ENCODE results near the gene FERD3L.
"Not testable (repeated sequence)": the region's sequence is repeated elsewhere in the genome, so short reads cannot be mapped to it uniquely, and the experiment has no call there.

Gene FERD3L, protein sequence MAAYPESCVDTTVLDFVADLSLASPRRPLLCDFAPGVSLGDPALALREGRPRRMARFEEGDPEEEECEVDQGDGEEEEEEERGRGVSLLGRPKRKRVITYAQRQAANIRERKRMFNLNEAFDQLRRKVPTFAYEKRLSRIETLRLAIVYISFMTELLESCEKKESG

GRCh38 chr7:19144661-19145433, at the start of gene FERD3L:
Gene FERD3L (minus strand): TSS chr7:19145421. CDS start chr7:19145362, 59 bp downstream.
- H3K4me3 ChIP-seq (ENCODE audit: low read depth, low read length) = no peak within 1 kb of the TSS
- TF ChIP-seq CTCF (IDR thresholded peaks at IDR 0.05; ENCODE audit: insufficient read depth, low read length, missing control alignments) = no peak
- no peak for DNase-seq (ENCODE audit: low read depth, low spot score)
- ChIA-PET POLR2A (no interaction called here), CTCF (interaction anchor here (1.2 kb wide), 1 partner anchor 23 kb away, joined by 6 read pairs; no protein-coding TSS in a partner anchor)

GRCh38 chr7:19194417-19194816, 49.2 kb upstream of the FERD3L start:
- DNase-seq (ENCODE audit: low read depth, low spot score); CTCF ChIA-PET; POLR2A ChIA-PET; H3K4me3 ChIP-seq (ENCODE audit: low read depth, low read length): not testable (repeated sequence)

- CTCF ChIA-PET = no interaction called here
- POLR2A ChIA-PET = no interaction called here
- H3K4me3 ChIP-seq (ENCODE audit: low read depth, low read length) = no peak overlapping the region
- DNase-seq (ENCODE audit: low read depth, low spot score) = no peak
- TF ChIP-seq CTCF (IDR thresholded peaks at IDR 0.05; ENCODE audit: insufficient read depth, low read length, missing control alignments) = no peak
Observed at GRCh38 chr7:19181634-19182033, 36.4 kb upstream of the FERD3L start.

DNA sequence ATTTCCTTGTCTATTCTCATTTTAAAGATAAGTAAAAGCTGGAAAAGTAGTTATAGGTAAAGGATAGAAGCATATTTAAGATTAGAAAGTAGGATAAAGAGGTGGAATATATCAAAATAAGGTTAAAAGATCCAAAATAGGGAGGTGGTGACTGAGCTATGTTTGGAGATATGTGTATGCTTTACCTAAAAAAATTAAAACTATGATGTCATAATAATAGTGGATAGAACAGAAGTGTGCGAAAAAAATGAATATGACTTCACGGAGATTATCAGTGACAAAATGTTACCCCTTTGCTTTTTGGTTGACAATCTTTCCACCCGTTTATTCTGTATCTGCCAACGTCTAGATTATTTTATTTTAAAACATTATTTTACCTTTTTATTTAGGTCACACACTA, 33.4 kb upstream of the FERD3L start:
- POLR2A ChIA-PET = no interaction called here
- CTCF ChIA-PET = no interaction called here
- no peak for DNase-seq (ENCODE audit: low read depth, low spot score)
- TF ChIP-seq CTCF (IDR thresholded peaks at IDR 0.05; ENCODE audit: insufficient read depth, low read length, missing control alignments) = no peak
- H3K4me3 ChIP-seq (ENCODE audit: low read depth, low read length) = no peak overlapping the region

DNA sequence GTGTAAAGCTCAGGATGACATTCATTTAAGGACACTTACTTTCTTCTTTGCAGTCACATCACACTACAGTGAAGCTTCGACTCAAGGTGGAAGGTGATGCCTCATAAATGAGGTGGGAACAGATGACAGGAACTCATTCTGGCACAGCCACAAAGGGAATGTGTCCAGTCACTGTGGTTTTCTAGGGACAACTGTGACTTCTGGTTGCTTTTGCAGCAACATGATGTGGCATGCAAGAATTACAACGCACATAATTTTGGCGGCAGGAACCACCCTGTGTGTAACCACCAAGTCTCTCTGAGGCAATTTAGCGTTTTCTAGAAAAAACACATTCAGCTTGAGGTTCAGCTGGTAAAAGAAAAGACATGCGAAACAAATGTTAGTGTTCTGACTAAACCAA, 32.0 kb upstream of the FERD3L start:
- CTCF ChIA-PET = no interaction called here
- no peak overlapping the region for H3K4me3 ChIP-seq (ENCODE audit: low read depth, low read length)

GRCh38 chr7:19175241-19175640, 30.0 kb upstream of the FERD3L start:
- H3K4me3 ChIP-seq (ENCODE audit: low read depth, low read length) = no peak overlapping the region
- POLR2A ChIA-PET = no interaction called here
- TF ChIP-seq CTCF (IDR thresholded peaks at IDR 0.05; ENCODE audit: insufficient read depth, low read length, missing control alignments) = no peak
- DNase-seq (ENCODE audit: low read depth, low spot score) = no peak
- CTCF ChIA-PET = no interaction called here

More for the DNA sequence above, 32.0 kb upstream of the FERD3L start:
- no peak for DNase-seq (ENCODE audit: low read depth, low spot score)
- TF ChIP-seq CTCF (IDR thresholded peaks at IDR 0.05; ENCODE audit: insufficient read depth, low read length, missing control alignments) = no peak
- POLR2A ChIA-PET = no interaction called here
